GM18505 (cell line): ENCODE data around the gene USF1.
"Not testable (repeated sequence)": the region's sequence is repeated elsewhere in the genome, so short reads cannot be mapped to it uniquely, and the experiment has no call there.

ENCODE experiments used
- ATAC-seq: cut with Tn5 transposase; IDR thresholded peaks from one replicate; pipeline ENCODE4 v1.9.1; 2021; ENCODE audit not compliant: unreplicated experiment
- POLR2A ChIP-seq: IDR thresholded peaks from 4 replicates; pipeline ENCODE4 v1.6.1; 2011; ENCODE audit warnings: borderline replicate concordance; ENCODE audit not compliant: insufficient read depth, insufficient read length; ENCODE audit errors: extremely low read depth

Gene USF1

DNA sequence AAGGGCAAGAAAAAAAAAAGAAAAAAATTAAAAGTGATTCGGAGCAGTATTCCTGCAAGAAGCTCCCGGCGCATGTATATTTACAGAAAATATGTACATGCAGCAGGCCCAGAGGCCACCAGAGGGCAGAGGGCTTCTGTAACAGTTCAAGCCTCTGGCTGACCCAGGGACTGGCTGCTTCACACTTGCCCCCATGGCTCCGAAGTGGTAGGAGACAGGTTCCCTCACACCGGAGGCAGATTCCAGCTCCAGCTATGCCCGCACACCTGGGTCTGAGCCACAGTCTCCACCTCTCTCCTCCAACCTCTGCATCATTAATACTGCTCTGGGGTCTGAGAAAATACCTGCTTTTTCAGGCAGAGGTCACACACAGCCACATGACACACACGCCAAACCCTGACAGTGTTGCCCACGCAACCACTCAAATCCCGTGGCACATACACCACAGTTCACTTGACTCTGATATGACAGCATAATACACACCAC, 26.2 kb upstream of the USF1 start:
- no peak for ATAC-seq
- no peak for TF ChIP-seq POLR2A

GRCh38 chr1:161070761-161071160, 25.0 kb upstream of the USF1 start:
- no peak for TF ChIP-seq POLR2A
- no peak for ATAC-seq

GRCh38 chr1:161069731-161070270, 24.0 kb upstream of the USF1 start, which contains the start of gene ARHGAP30:
Gene ARHGAP30, minus strand, starts transcription at chr1:161069891. Its CDS starts 267 bp downstream, at chr1:161069624.
- peak; percentile 87 for TF ChIP-seq POLR2A
- ATAC-seq: peak; percentile 73

- TF ChIP-seq POLR2A: no peak
- no peak for ATAC-seq
These were observed 23.5 kb upstream of the USF1 start for GRCh38 chr1:161069241-161069640.

GRCh38 chr1:161068306-161069234, 22.8 kb upstream of the USF1 start:
- peak; percentile 53 for ATAC-seq
- TF ChIP-seq POLR2A: peak; percentile 75

GRCh38 chr1:161066694-161067093, 20.9 kb upstream of the USF1 start:
- no peak for ATAC-seq
- no peak for TF ChIP-seq POLR2A

GRCh38 chr1:161065681-161066080, 19.9 kb upstream of the USF1 start:
- not testable (repeated sequence) for ATAC-seq

GRCh38 chr1:161063936-161064335, 18.2 kb upstream of the USF1 start:
- ATAC-seq: not testable (repeated sequence)

GRCh38 chr1:161061419-161061818, 15.6 kb upstream of the USF1 start:
- no peak for TF ChIP-seq POLR2A
- no peak for ATAC-seq

DNA sequence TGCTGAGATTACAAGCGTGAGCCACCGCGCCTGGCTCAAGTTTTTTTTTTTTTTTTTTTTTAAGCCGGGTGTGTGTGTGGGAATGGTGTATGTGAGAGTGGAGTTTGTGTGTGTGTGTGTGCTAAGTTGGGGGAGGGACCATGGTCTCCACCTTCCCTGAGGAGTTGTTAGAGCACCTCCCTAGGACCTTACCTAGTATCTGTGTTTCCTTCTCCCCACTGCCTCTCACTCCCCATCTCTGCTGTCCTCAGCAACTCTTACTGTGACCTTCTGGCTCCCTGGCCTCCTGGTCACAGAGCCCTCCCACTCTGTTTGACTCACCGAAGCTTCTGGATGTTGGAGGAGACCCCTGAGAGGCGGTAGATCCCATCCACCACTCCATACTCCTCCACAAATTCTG, 13.5 kb upstream of the USF1 start:
- TF ChIP-seq POLR2A: no peak
- ATAC-seq: no peak

GRCh38 chr1:161054805-161055204, 9.0 kb upstream of the USF1 start:
- ATAC-seq: no peak
- TF ChIP-seq POLR2A: no peak

DNA sequence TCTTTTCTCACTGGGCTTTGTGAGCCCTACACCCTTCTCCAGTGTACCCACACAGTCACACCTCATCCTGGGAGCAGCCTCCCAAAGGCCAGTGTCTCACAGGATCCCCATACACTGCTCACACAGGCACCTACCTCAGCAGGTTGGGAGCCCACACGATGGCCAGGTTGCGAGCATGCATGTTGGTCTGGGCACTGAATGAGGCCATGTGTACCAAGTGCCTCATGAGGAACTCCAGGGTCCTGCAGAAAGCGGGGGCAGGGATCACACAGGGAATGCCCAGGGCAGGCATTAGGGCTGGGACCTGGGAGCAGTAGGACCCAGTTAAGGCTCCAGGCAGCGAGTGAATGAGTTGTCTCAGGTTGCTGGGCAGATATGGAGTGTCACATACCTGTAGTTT, 8.5 kb upstream of the USF1 start:
- no peak for ATAC-seq
- TF ChIP-seq POLR2A: peak; percentile 12

DNA sequence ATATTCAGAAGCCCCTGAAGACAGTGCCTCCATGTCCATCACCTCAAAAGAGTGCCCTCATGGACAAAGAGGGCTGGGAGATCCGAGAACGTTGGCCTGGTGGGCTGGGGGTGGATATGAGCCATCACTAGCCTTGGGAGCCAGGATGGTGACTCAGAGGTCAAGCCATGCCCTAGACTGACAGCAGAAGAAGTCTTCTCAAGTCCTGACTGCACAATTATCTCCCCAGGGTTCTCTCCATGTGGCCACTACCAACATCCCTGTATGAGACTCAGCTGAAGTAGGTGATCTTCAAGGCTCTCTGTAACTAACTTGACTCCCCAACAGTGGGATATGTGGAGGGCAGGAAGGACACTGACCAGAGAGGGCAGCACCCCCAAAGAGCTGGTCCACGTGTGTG, 7.1 kb upstream of the USF1 start:
- no peak for ATAC-seq
- TF ChIP-seq POLR2A: no peak

GRCh38 chr1:161051219-161051618, 5.4 kb upstream of the USF1 start:
- no peak for TF ChIP-seq POLR2A
- no peak for ATAC-seq

DNA sequence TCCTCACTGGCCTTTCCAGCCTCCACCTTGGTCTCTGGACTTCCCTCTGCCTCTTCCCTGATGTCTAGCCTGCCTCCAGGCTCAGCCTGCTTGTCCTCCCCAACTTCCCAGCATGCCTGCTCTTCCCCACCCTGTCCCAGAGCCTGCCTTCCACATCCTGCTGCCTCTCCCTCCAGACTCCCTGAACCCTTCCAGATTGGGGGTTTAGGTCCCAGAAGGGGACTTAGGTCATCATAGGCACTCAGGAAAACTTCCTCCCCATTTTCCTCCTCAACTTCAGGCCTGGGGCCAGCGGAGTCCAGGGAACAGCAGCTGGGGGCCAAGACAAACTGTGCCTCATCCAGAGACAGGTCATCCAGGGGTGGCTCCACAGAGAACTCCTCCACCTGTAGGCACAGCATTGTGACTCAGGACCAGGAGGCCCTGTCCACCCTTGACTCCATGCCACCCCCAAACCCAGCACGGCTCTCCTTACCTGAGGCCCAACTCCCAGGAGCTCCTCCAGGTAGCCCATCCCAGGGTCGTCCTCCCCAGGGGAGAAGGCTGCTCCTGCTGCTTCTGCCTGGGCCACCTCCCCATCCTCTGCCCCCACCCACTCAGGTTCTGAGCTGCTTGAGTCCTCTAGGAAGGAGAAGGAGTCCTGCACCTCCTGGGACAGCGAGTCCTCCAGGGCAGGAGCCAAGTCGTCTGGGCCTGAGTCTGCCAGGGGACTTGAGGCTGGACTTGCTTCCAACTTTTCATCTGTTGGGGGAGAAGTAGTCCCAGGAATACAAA, 3.4 kb upstream of the USF1 start:
- TF ChIP-seq POLR2A: no peak
- no peak for ATAC-seq
